Adrenal gland (tissue), 12 donors: ENCODE data around the gene ROPN1B. TPM values are rescaled to one million over a fixed set of nuclear protein-coding genes. Genes with fewer than 3 reads are reported as not detected.
A peak's percentile ranks its signal among the peaks of the same experiment; 100 is the strongest.

ENCODE experiments used
- DNase-seq, 7 donors: peaks; one replicate each; pipeline ENCODE4 v3.0.0-alpha.2; 2019 to 2020
- H3K27ac ChIP-seq, 5 donors: fragments of 200-600 bp; sonication (generic) in 4 of 5; 1 replicate in 3 of 5; 2 replicates in 2 of 5; pipeline versions ENCODE4 v1.5.1 to v1.8.0; 2016 to 2020; ENCODE audit warnings: mild to moderate bottlenecking in 1 of 5
- H3K27me3 ChIP-seq: fragments of 200-600 bp; 2 replicates; pipeline ENCODE4 v1.8.0; 2021
- H3K36me3 ChIP-seq, 2 donors: fragments of 200-600 bp; replicated peaks in 1 of 2; 1 replicate in 1 of 2; 2 replicates in 1 of 2; pipeline versions ENCODE4 v1.5.1 to v1.8.0; 2018 to 2022
- H3K4me1 ChIP-seq, 2 donors: fragments of 200-600 bp; replicated peaks in 1 of 2; 1 replicate in 1 of 2; 2 replicates in 1 of 2; pipeline versions ENCODE4 v1.5.1 to v1.8.0; 2018 to 2021
- H3K4me3 ChIP-seq, 4 donors: fragments of 200-600 bp; sonication (generic) in 3 of 4; one replicate each; pipeline ENCODE4 v1.5.1; 2016 to 2018
- H3K9me3 ChIP-seq, 3 donors: fragments of 200-600 bp; sonication (generic) in 1 of 3; replicated peaks in 1 of 3; 1 replicate in 2 of 3; 2 replicates in 1 of 3; pipeline versions ENCODE4 v1.5.1 to v1.8.0; 2016 to 2021
- CTCF ChIP-seq, 6 experiments: fragments of 450-650 bp in 4 of 6; fragments of 200-600 bp in 2 of 6; sonication (generic) in 1 of 6; IDR thresholded peaks; 1 replicate in 5 of 6; 2 replicates in 1 of 6; pipeline versions ENCODE4 v1.5.1 to v1.8.0; 2016 to 2021; ENCODE audit warnings: antibody characterized with exemption in 6 of 6, mild to moderate bottlenecking in 2 of 6, moderate library complexity in 1 of 6
- POLR2A ChIP-seq, 2 donors: fragments of 450-650 bp; IDR thresholded peaks; one replicate each; pipeline ENCODE4 v1.6.1; 2017; ENCODE audit warnings: antibody characterized with exemption in 2 of 2, mild to moderate bottlenecking in 2 of 2, moderate library complexity in 1 of 2
- WGBS, 4 donors: extraction: QIAGEN DNeasy Blood & Tissue Kit in 2 of 4; methylation state at CpG; one replicate each; pipeline versions ENCODE4 v1.1.5 to v1.1.7; 2013 to 2017; 5-methylcytosine and 5-hydroxymethylcytosine counted together
- intact Hi-C, 2 donors: fragments of 100-400 bp; cut with DNase I; formaldehyde crosslinking; loops; one replicate each; pipeline versions ENCODE4 v1.14.1 to v1.15.0; 2022 to 2023
- polyA plus RNA-seq, 3 donors: library from polyadenylated mRNA; stranded (reverse); fragments of 200-250 nt in 2 of 3; fragments of 350-450 nt in 1 of 3; fragmentation: Illumina TruSeq in 1 of 3; extraction: RNeasy Lipid Tissue Mini Kit (QIAGEN cat#74804) in 1 of 3; gene quantifications; one replicate each; pipeline ENCODE4 v1.2.3, GENCODE V29; 2013 to 2014
- total RNA-seq, 9 donors: library from RNA; depleted of rRNA in 4 of 9; stranded (reverse); fragments of >200 nt in 4 of 9; fragments of 120-200 nt in 1 of 9; fragmentation: NEBNext Ultra II Directional in 1 of 9; extraction: Animal tissue kit (Norgen Biotek cat#: 25700) in 1 of 9; gene quantifications; one replicate each; pipeline versions ENCODE4 v1.1.0 to v1.2.4, GENCODE V29; 2013 to 2023
- donor health status: healthy with polysubstance abuse.
- donor health status: Bipolar disorder and iron deficiency.
- donor health status: DM: yes; HTN: yes; CAD: no.
- donor health status: DM: no; HTN: no; CAD: no.
- donor health status: DM: no; HTN: no; CAD: no.
- donor health status: DM: yes; HTN: yes; CAD: no.

Gene ROPN1B
- total and polyA plus RNA-seq, 12 donors: 0.13 to 1.1 (median 0.65) TPM; not detected in 3

GRCh38 chr3:126009181-126009580 is 40.2 kb downstream of the ROPN1B start:
- H3K36me3 ChIP-seq: peaks cover 0 to 9% of the 10 kb centered on the region in 2 donors
- WGBS, 4 donors: 80 to 96% (median 91%) methylated on average over 3 of the region's 3 CpGs
- no peak overlapping the region for H3K27ac ChIP-seq
- intact Hi-C loops: no loop called here
- TF ChIP-seq POLR2A (IDR thresholded peaks at IDR 0.05) (no peak), CTCF (IDR thresholded peaks at IDR 0.05) (no peak)
- no peak overlapping the region for H3K4me3 ChIP-seq
- H3K9me3 ChIP-seq: no peaks in the 10 kb centered on the region
- H3K27me3 ChIP-seq: no peaks in the 10 kb centered on the region
- no peaks in the 10 kb centered on the region for H3K4me1 ChIP-seq
- no peak for DNase-seq

- no peaks in the 10 kb centered on the region for H3K4me1 ChIP-seq
- peak in 1 of 7 donors; percentile 46 for DNase-seq
- H3K9me3 ChIP-seq: no peaks in the 10 kb centered on the region
- TF ChIP-seq CTCF (IDR thresholded peaks at IDR 0.05) (no peak), POLR2A (IDR thresholded peaks at IDR 0.05) (no peak)
- WGBS, 4 donors: 93 to 97% (median 94%) methylated on average over 6 to 8 of the region's 8 CpGs
- H3K27ac ChIP-seq: no peak overlapping the region
- H3K4me3 ChIP-seq: no peak overlapping the region
- H3K36me3 ChIP-seq: no peaks in the 10 kb centered on the region
- H3K27me3 ChIP-seq: no peaks in the 10 kb centered on the region
- intact Hi-C loops: no loop called here
Observed at GRCh38 chr3:126013751-126014156, 44.8 kb downstream of the ROPN1B start.

- no peak overlapping the region for H3K4me3 ChIP-seq
- no peaks in the 10 kb centered on the region for H3K36me3 ChIP-seq
- WGBS, 4 donors: 43 to 57% (median 51%) methylated on average over 4 of the region's 4 CpGs
- H3K9me3 ChIP-seq: no peaks in the 10 kb centered on the region
- intact Hi-C loops: no loop called here
- H3K27ac ChIP-seq: no peak overlapping the region
- TF ChIP-seq POLR2A (IDR thresholded peaks at IDR 0.05): no peak
- no peak for TF ChIP-seq CTCF (IDR thresholded peaks at IDR 0.05)
- no peaks in the 10 kb centered on the region for H3K4me1 ChIP-seq
- H3K27me3 ChIP-seq: no peaks in the 10 kb centered on the region
- DNase-seq: peak in 5 of 7 donors; percentile 16 to 56 (median 45)
Observed at GRCh38 chr3:126014252-126014651, 45.3 kb downstream of the ROPN1B start.

- H3K27me3 ChIP-seq: no peaks in the 10 kb centered on the region
- DNase-seq: peak in 3 of 7 donors; percentile 15 to 49 (median 37)
- H3K27ac ChIP-seq: no peak overlapping the region
- no peak overlapping the region for H3K4me3 ChIP-seq
- H3K4me1 ChIP-seq: no peaks in the 10 kb centered on the region
- no peaks in the 10 kb centered on the region for H3K36me3 ChIP-seq
- TF ChIP-seq POLR2A (IDR thresholded peaks at IDR 0.05) (no peak), CTCF (IDR thresholded peaks at IDR 0.05) (no peak)
- intact Hi-C loops: no loop called here
- WGBS, 4 donors: 59 to 79% (median 68%) methylated on average over 6 to 10 of the region's 10 CpGs
- H3K9me3 ChIP-seq: no peaks in the 10 kb centered on the region
Observed at GRCh38 chr3:126015075-126015474, 46.1 kb downstream of the ROPN1B start.
